Colonic mucosa (tissue), 4 donors: ENCODE measurements around the gene RECK. TPM values are rescaled to one million over a fixed set of nuclear protein-coding genes. Genes with fewer than 3 reads are reported as not detected.

Source experiments
- DNase-seq: peaks from one replicate; pipeline ENCODE4 v3.0.0-alpha.2; 2020
- H3K27ac ChIP-seq: fragments of 200-600 bp; one replicate; pipeline ENCODE4 v1.8.0; 2021
- H3K27me3 ChIP-seq: fragments of 200-600 bp; one replicate; pipeline ENCODE4 v1.8.0; 2021
- H3K36me3 ChIP-seq: fragments of 200-600 bp; one replicate; pipeline ENCODE4 v1.8.0; 2021
- H3K4me1 ChIP-seq: fragments of 200-600 bp; one replicate; pipeline ENCODE4 v1.8.0; 2021; ENCODE audit warnings: mild to moderate bottlenecking
- H3K4me3 ChIP-seq: fragments of 200-600 bp; one replicate; pipeline ENCODE4 v1.8.0; 2021
- H3K9ac ChIP-seq, 2 donors: one replicate each; pipeline ENCODE4 v1.7.0; 2013; ENCODE audit warnings: control low read depth in 2 of 2, low read depth in 2 of 2, low read length in 2 of 2
- H3K9me3 ChIP-seq: fragments of 200-600 bp; one replicate; pipeline ENCODE4 v1.8.0; 2021
- intact Hi-C: fragments of 100-400 bp; cut with DNase I; formaldehyde crosslinking; loops from one replicate; pipeline ENCODE4 v1.14.1; 2022
- total RNA-seq, 2 donors: library from RNA; stranded (reverse); fragmentation: NEBNext Ultra II Directional in 1 of 2; extraction: Animal tissue kit (Norgen Biotek cat#: 25700) in 1 of 2; gene quantifications; one replicate each; pipeline ENCODE4 v1.2.1, GENCODE V29; 2021
- TF ChIP-seq, protein P1 (sequence below): fragments of 200-600 bp; IDR thresholded peaks from one replicate; pipeline ENCODE4 v1.8.0; 2022; ENCODE audit warnings: antibody characterized with exemption, mild to moderate bottlenecking
- donor health status: healthy.
- donor health status: DM: no; HTN: no; CAD: no.
- donor health status: DM: no; HTN: no; CAD: no.

The RECK gene
- total RNA-seq, 2 donors from 2014 or later: 1.6 to 4.5 TPM

DNA sequence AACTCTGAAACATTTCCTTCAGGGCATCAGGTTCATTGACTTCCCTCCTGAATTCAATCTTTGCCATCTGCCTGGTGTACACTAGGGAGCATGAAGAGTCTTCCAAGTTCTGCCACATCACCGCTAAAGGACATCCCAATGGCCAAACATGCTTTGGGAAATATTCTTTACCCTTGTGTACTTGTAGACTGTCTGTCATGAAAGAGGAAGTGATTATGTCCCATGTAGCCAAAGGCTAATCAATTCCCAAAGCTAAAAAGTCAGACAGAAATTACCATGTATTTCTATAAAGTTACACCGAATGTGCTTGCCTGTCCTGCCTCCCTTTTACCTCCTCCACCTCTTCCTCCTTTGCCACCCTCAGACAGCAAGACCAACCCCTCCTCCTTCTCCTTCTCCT is 28.9 kb upstream of the RECK start:
- peak overlapping the region; percentile 69 for H3K27ac ChIP-seq
- intact Hi-C loops: loop anchor here (5.0 kb wide), 1 partner anchor 41 kb away; no protein-coding TSS in a partner anchor
- no peaks in the 10 kb centered on the region for H3K9me3 ChIP-seq
- H3K27me3 ChIP-seq: no peaks in the 10 kb centered on the region
- no peak overlapping the region for H3K9ac ChIP-seq
- H3K36me3 ChIP-seq: no peaks in the 10 kb centered on the region
- DNase-seq: no peak
- H3K4me3 ChIP-seq: no peak overlapping the region
- peaks cover 14% of the 10 kb centered on the region for H3K4me1 ChIP-seq
- TF ChIP-seq, protein P1, sequence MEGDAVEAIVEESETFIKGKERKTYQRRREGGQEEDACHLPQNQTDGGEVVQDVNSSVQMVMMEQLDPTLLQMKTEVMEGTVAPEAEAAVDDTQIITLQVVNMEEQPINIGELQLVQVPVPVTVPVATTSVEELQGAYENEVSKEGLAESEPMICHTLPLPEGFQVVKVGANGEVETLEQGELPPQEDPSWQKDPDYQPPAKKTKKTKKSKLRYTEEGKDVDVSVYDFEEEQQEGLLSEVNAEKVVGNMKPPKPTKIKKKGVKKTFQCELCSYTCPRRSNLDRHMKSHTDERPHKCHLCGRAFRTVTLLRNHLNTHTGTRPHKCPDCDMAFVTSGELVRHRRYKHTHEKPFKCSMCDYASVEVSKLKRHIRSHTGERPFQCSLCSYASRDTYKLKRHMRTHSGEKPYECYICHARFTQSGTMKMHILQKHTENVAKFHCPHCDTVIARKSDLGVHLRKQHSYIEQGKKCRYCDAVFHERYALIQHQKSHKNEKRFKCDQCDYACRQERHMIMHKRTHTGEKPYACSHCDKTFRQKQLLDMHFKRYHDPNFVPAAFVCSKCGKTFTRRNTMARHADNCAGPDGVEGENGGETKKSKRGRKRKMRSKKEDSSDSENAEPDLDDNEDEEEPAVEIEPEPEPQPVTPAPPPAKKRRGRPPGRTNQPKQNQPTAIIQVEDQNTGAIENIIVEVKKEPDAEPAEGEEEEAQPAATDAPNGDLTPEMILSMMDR: no peak

DNA sequence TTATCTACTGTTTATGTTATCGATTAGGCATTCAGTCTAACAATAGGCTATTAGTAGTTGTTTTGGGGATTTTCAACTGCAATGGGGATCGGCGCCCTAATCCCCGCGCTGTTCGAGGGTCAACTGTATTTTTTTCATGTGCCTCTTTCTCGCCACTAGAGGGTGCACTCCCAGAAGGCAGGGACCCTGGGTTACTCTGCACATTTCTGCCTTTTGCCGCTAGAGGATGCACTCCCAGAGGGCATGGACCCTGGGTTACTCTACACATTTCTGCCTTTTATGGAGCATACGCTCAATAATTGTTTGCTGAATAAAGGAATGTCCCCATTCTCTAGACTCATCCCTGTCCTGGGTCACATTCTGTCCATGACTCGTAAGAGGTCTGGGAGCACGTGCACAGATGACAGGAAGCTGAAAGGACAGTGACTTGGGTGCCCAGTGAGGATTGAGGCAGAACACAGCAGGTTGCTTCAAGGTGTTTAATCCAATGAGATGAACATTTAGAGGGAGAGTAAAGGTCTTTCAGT is 27.9 kb upstream of the RECK start:
- intact Hi-C loops: loop anchor here (5.0 kb wide), 1 partner anchor 42 kb away; no protein-coding TSS in a partner anchor
- Histone ChIP-seq H3K9ac (no peak overlapping the region), H3K27me3 (no peaks in the 10 kb centered on the region), H3K27ac (no peak overlapping the region), H3K4me1 (peaks cover 14% of the 10 kb centered on the region), H3K9me3 (no peaks in the 10 kb centered on the region), H3K36me3 (no peaks in the 10 kb centered on the region), H3K4me3 (no peak overlapping the region)
- peak; percentile 78 for DNase-seq
- TF ChIP-seq, protein P1: peak; percentile 98

DNA sequence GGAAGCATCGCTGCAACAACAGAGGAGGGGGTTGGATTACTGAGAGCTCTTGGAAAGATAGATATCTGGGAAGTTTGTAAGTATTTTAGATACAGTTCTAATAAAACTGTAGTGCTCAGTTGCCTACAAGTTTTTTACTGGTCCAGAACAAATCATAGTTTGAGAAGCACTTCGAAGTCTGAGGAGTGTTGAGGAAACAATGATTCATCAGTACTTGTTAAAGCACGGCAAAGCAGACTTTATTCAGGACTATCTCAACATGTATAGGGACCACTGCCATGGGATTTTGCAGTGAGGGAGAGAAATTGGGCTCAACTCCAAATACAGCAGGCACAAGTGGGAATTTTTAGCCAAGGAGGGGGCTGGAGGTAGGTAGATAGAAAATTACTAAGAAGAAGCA is 25.3 kb upstream of the RECK start:
- intact Hi-C loops: no loop called here
- TF ChIP-seq, protein P1: no peak

DNA sequence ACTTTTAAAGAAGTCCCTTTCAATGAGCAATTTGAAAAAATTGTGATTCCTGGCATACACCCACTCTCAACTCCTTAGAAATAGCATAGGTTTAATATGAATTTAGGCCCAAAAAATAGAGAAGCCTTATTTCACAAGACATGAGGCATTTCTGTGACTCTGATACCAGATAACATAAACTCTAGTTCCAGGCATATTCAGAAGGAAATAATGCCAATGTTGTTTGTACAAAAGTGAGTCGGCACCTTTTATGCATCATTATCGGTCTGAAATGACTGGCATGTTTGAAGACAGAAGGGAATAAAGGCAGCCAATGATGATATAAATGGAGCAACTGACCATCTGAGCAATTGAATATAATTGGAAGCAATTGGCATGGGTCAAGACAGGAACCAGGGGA is 19.4 kb upstream of the RECK start:
- no peaks in the 10 kb centered on the region for H3K27me3 ChIP-seq
- H3K9ac ChIP-seq: no peak overlapping the region
- no peaks in the 10 kb centered on the region for H3K9me3 ChIP-seq
- no peaks in the 10 kb centered on the region for H3K36me3 ChIP-seq
- H3K4me3 ChIP-seq: no peak overlapping the region
- TF ChIP-seq, protein P1: no peak
- intact Hi-C loops: no loop called here
- no peak overlapping the region for H3K27ac ChIP-seq
- no peaks in the 10 kb centered on the region for H3K4me1 ChIP-seq
- DNase-seq: no peak

More for the DNA sequence above, 25.3 kb upstream of the RECK start:
- Histone ChIP-seq H3K4me3 (no peak overlapping the region), H3K9ac (no peak overlapping the region), H3K27ac (no peak overlapping the region), H3K9me3 (no peaks in the 10 kb centered on the region), H3K4me1 (peaks cover 14% of the 10 kb centered on the region), H3K36me3 (no peaks in the 10 kb centered on the region), H3K27me3 (no peaks in the 10 kb centered on the region)
- DNase-seq: no peak

DNA sequence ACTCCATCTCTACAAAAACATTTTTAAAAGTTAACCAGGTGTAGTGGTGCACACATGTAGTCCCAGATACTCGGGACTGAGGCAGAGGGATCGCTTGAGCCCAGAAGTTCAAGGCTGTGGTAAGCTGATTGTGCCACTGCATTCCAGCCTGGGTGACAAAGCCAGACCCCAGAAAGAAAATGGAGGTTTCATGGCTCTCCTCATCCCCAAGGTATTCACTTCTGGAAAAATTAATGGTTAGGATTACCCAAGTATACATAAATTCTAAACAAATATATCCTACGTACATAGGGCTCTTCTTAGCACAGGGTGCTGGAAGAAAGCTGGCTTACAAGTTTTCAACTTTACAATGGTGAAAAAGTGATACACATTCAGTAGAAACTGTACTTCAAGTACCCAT is 18.6 kb upstream of the RECK start:
- Histone ChIP-seq H3K9ac (no peak overlapping the region), H3K9me3 (no peaks in the 10 kb centered on the region), H3K27ac (no peak overlapping the region), H3K36me3 (no peaks in the 10 kb centered on the region), H3K4me1 (no peaks in the 10 kb centered on the region), H3K27me3 (no peaks in the 10 kb centered on the region), H3K4me3 (no peak overlapping the region)
- DNase-seq: no peak
- intact Hi-C loops: no loop called here
- TF ChIP-seq, protein P1: no peak
